Measurements from ENCODE around the gene DYNAP. TPM values are rescaled to one million over a fixed set of nuclear protein-coding genes. Genes with fewer than 3 reads are reported as not detected.

The DYNAP gene
- total and polyA plus RNA-seq, 2 donors (not counting 1 experiment from before 2014, with no cell fraction given): not detected

GRCh38 chr18:54641734-54642133, 50.7 kb downstream of the DYNAP start:
- TF ChIP-seq CTCF (IDR thresholded peaks at IDR 0.05): no peak
- TF ChIP-seq EZH2 (IDR thresholded peaks at IDR 0.05; ENCODE audit: borderline replicate concordance, insufficient read depth, low read depth, low read length, poor library complexity, severe bottlenecking): no peak
- Mint-ChIP-seq H3K9me3 (ENCODE audit: insufficient read depth) (no peaks in the 10 kb centered on the region), H3K27me3 (peaks cover 21% of the 10 kb centered on the region), H3K27ac (no peak overlapping the region), H3K4me3 (no peak overlapping the region), H3K4me1 (no peaks in the 10 kb centered on the region)
- Histone ChIP-seq H4K20me1 (ENCODE audit: control insufficient read depth, insufficient read depth, low read length, poor library complexity, severe bottlenecking) (no peaks in the 10 kb centered on the region), H3K4me3 (ENCODE audit: control extremely low read depth in 1 of 5, extremely low read depth in 1 of 5, insufficient read depth in 1 of 5, low read depth in 2 of 5, low read length in 4 of 5) (no peak overlapping the region), H3K79me2 (ENCODE audit: control insufficient read depth, insufficient read depth, low read length) (no peaks in the 10 kb centered on the region), H3K27ac (ENCODE audit: low read length in 2 of 2) (no peak overlapping the region), H2AFZ (ENCODE audit: insufficient read depth, low read depth, low read length, poor library complexity, severe bottlenecking) (no peak overlapping the region), H3K4me1 (ENCODE audit: control insufficient read depth in 2 of 2, insufficient read depth in 2 of 2, low read length in 2 of 2) (no peaks in the 10 kb centered on the region), H3K9ac (ENCODE audit: low read length) (no peak overlapping the region), H3K4me2 (replicated peaks; ENCODE audit: low read depth, low read length, poor library complexity, severe bottlenecking) (no peak overlapping the region), H3K36me3 (replicated peaks in 1 of 2; ENCODE audit: control extremely low read depth in 1 of 2, control insufficient read depth in 1 of 2, extremely low read depth in 1 of 2, insufficient read depth in 2 of 2, low read length in 1 of 2) (no peaks in the 10 kb centered on the region), H3K27me3 (replicated peaks in 1 of 4; ENCODE audit: control extremely low read depth in 1 of 4, control insufficient read depth in 3 of 4, insufficient read depth in 4 of 4, low read length in 3 of 4) (no peaks in the 10 kb centered on the region), H3K9me3 (ENCODE audit: control extremely low read depth in 1 of 3, control insufficient read depth in 2 of 3, insufficient read depth in 1 of 3, low read length in 2 of 3) (no peaks in the 10 kb centered on the region)
- CTCF ChIA-PET: no interaction called here
- intact Hi-C loops (cut with micrococcal nuclease): no loop called here
- WGBS (ENCODE audit: insufficient coverage): no CpG with 5 or more reads among the region's 1 CpG
- POLR2A ChIA-PET: no interaction called here
- DNase-seq: no peak
- no peak for ATAC-seq (ENCODE audit: low read depth)

GRCh38 chr18:54647176-54647575, 56.1 kb downstream of the DYNAP start:
- Histone ChIP-seq H3K27ac (ENCODE audit: low read length in 2 of 2) (no peak overlapping the region), H3K4me3 (ENCODE audit: control extremely low read depth in 1 of 5, extremely low read depth in 1 of 5, insufficient read depth in 1 of 5, low read depth in 2 of 5, low read length in 4 of 5) (no peak overlapping the region), H3K36me3 (replicated peaks in 1 of 2; ENCODE audit: control extremely low read depth in 1 of 2, control insufficient read depth in 1 of 2, extremely low read depth in 1 of 2, insufficient read depth in 2 of 2, low read length in 1 of 2) (no peaks in the 10 kb centered on the region), H3K9ac (ENCODE audit: low read length) (no peak overlapping the region), H3K79me2 (ENCODE audit: control insufficient read depth, insufficient read depth, low read length) (no peaks in the 10 kb centered on the region), H4K20me1 (ENCODE audit: control insufficient read depth, insufficient read depth, low read length, poor library complexity, severe bottlenecking) (no peaks in the 10 kb centered on the region), H3K4me2 (replicated peaks; ENCODE audit: low read depth, low read length, poor library complexity, severe bottlenecking) (no peak overlapping the region), H3K27me3 (replicated peaks in 1 of 4; ENCODE audit: control extremely low read depth in 1 of 4, control insufficient read depth in 3 of 4, insufficient read depth in 4 of 4, low read length in 3 of 4) (no peaks in the 10 kb centered on the region), H2AFZ (ENCODE audit: insufficient read depth, low read depth, low read length, poor library complexity, severe bottlenecking) (no peak overlapping the region), H3K4me1 (ENCODE audit: control insufficient read depth in 2 of 2, insufficient read depth in 2 of 2, low read length in 2 of 2) (no peaks in the 10 kb centered on the region), H3K9me3 (ENCODE audit: control extremely low read depth in 1 of 3, control insufficient read depth in 2 of 3, insufficient read depth in 1 of 3, low read length in 2 of 3) (no peaks in the 10 kb centered on the region)
- peaks cover 13% of the 10 kb centered on the region for H3K27me3 Mint-ChIP-seq
- no peak overlapping the region for H3K4me3 Mint-ChIP-seq
- POLR2A ChIA-PET: no interaction called here
- TF ChIP-seq EZH2 (IDR thresholded peaks at IDR 0.05; ENCODE audit: borderline replicate concordance, insufficient read depth, low read depth, low read length, poor library complexity, severe bottlenecking) (no peak), CTCF (IDR thresholded peaks at IDR 0.05) (no peak)
- intact Hi-C loops (cut with micrococcal nuclease): no loop called here
- DNase-seq: no peak
- CTCF ChIA-PET: no interaction called here
- H3K9me3 Mint-ChIP-seq (ENCODE audit: insufficient read depth): no peaks in the 10 kb centered on the region
- 21% methylated on average over 2 of the region's 2 CpGs for WGBS (ENCODE audit: insufficient coverage)
- no peak overlapping the region for H3K27ac Mint-ChIP-seq
- no peaks in the 10 kb centered on the region for H3K4me1 Mint-ChIP-seq
- ATAC-seq (ENCODE audit: low read depth): no peak

Other genes starting within 250 kb of the DYNAP start
- gene STARD6, start 233.4 kb upstream of the DYNAP start, total RNA-seq: not detected in 2 replicates
- not detected in 2 replicates for gene STARD6, start 233.4 kb upstream of the DYNAP start, polyA plus RNA-seq
- 4.7 and 4.8 TPM in 2 replicates for gene C18orf54, start 233.3 kb upstream of the DYNAP start, total RNA-seq
- gene C18orf54, start 233.3 kb upstream of the DYNAP start, polyA plus RNA-seq: 0.60 and 0.78 TPM in 2 replicates
- 0.07 and 0.39 TPM in 2 replicates for gene RAB27B, start 237.2 kb downstream of the DYNAP start, total RNA-seq
- 0.01 and 0.04 TPM in 2 replicates for gene RAB27B, start 237.2 kb downstream of the DYNAP start, polyA plus RNA-seq